Smooth muscle cell (in vitro differentiated cells): ENCODE data around the gene NRAP. TPM values are rescaled to one million over a fixed set of nuclear protein-coding genes. Genes with fewer than 3 reads are reported as not detected.

Experiments
- DNase-seq: peaks from one replicate; lab custom pipeline; 2025; ENCODE audit not compliant: unreplicated experiment; lab: John Stamatoyannopoulos, UW
- H2AFZ ChIP-seq: fragments of 200-600 bp; sonication (generic); 2 replicates; pipeline ENCODE4 v1.6.0; 2016; ENCODE audit warnings: antibody characterized with exemption, low read depth, mild to moderate bottlenecking
- H3F3A ChIP-seq: fragments of 200-600 bp; sonication (generic); 2 replicates; pipeline ENCODE4 v1.6.0; 2017; ENCODE audit warnings: antibody characterized with exemption, low read depth
- H3K27ac ChIP-seq: fragments of 200-600 bp; sonication (generic); 2 replicates; pipeline ENCODE4 v1.5.1; 2016; ENCODE audit warnings: low read depth, mild to moderate bottlenecking
- H3K27me3 ChIP-seq: fragments of 200-600 bp; sonication (generic); 2 replicates; pipeline ENCODE4 v1.6.1; 2016; ENCODE audit warnings: low read depth, mild to moderate bottlenecking
- H3K36me3 ChIP-seq: fragments of 200-600 bp; sonication (generic); 2 replicates; pipeline ENCODE4 v1.5.1; 2016; ENCODE audit warnings: low read depth
- H3K4me1 ChIP-seq: fragments of 200-600 bp; sonication (generic); 2 replicates; pipeline ENCODE4 v1.5.1; 2016; ENCODE audit warnings: low read depth
- H3K4me2 ChIP-seq: fragments of 200-600 bp; sonication (generic); 2 replicates; pipeline ENCODE4 v1.6.0; 2016; ENCODE audit warnings: mild to moderate bottlenecking
- H3K4me3 ChIP-seq: fragments of 200-600 bp; sonication (generic); 2 replicates; pipeline ENCODE4 v1.5.1; 2016; ENCODE audit warnings: mild to moderate bottlenecking
- H3K79me2 ChIP-seq: fragments of 200-600 bp; sonication (generic); 2 replicates; pipeline ENCODE4 v1.6.0; 2016; ENCODE audit warnings: low read depth, mild to moderate bottlenecking
- H3K9ac ChIP-seq: fragments of 200-600 bp; sonication (generic); 2 replicates; pipeline ENCODE4 v1.6.0; 2016; ENCODE audit warnings: low read depth
- H3K9me3 ChIP-seq: fragments of 200-600 bp; sonication (generic); replicated peaks from 2 replicates; pipeline ENCODE4 v1.5.1; 2016; ENCODE audit warnings: low read depth
- H4K20me1 ChIP-seq: fragments of 200-600 bp; sonication (generic); 2 replicates; pipeline ENCODE4 v1.6.0; 2016; ENCODE audit warnings: low read depth
- CTCF ChIP-seq: fragments of 200-600 bp; sonication (generic); IDR thresholded peaks from 2 replicates; pipeline ENCODE4 v1.5.1; 2017; ENCODE audit warnings: borderline replicate concordance, mild to moderate bottlenecking, antibody characterized with exemption; ENCODE audit not compliant: insufficient read depth, poor library complexity, severe bottlenecking
- WGBS: methylation state at CpG from one replicate; pipeline ENCODE4 v1.1.7; 2016; ENCODE audit warnings: low lambda C conversion rate; 5-methylcytosine and 5-hydroxymethylcytosine counted together
- polyA plus RNA-seq: library from polyadenylated mRNA; unstranded; fragments of >200 nt; fragmentation: Nextera tagmentation; extraction: Ambion mirVana; gene quantifications from 2 replicates; pipeline ENCODE4 v1.2.1, GENCODE V29; 2016
- total RNA-seq: library from RNA; depleted of rRNA; stranded (reverse); fragments of >200 nt; gene quantifications from 2 replicates; pipeline ENCODE4 v1.2.3, GENCODE V29; 2014

NRAP gene
- total and polyA plus RNA-seq, 2 experiments from 2014 or later, result not detected

GRCh38 chr10:113706623-113707022 is 42.8 kb upstream of the NRAP start:
- H3F3A ChIP-seq, result peaks cover 19% of the 10 kb centered on the region
- WGBS, result 77% methylated on average over 5 of the region's 5 CpGs
- peaks cover 48% of the 10 kb centered on the region for H4K20me1 ChIP-seq
- H3K36me3 ChIP-seq, result no peaks in the 10 kb centered on the region
- H3K4me3 ChIP-seq, result no peak overlapping the region
- no peaks in the 10 kb centered on the region for H3K79me2 ChIP-seq
- no peak overlapping the region for H2AFZ ChIP-seq
- H3K27ac ChIP-seq, result no peak overlapping the region
- H3K4me1 ChIP-seq, result peaks cover 20% of the 10 kb centered on the region
- H3K9me3 ChIP-seq, result no peaks in the 10 kb centered on the region
- no peak overlapping the region for H3K4me2 ChIP-seq
- no peak for DNase-seq
- no peak overlapping the region for H3K9ac ChIP-seq
- H3K27me3 ChIP-seq, result no peaks in the 10 kb centered on the region
- no peak for TF ChIP-seq CTCF

GRCh38 chr10:113705344-113705652 is 41.5 kb upstream of the NRAP start:
- Histone ChIP-seq H3F3A (peaks cover 15% of the 10 kb centered on the region), H3K4me3 (no peak overlapping the region), H3K4me1 (peaks cover 7% of the 10 kb centered on the region), H3K79me2 (no peaks in the 10 kb centered on the region), H3K27ac (no peak overlapping the region), H2AFZ (no peak overlapping the region), H3K9me3 (no peaks in the 10 kb centered on the region), H4K20me1 (peaks cover 35% of the 10 kb centered on the region), H3K27me3 (no peaks in the 10 kb centered on the region), H3K4me2 (no peak overlapping the region), H3K9ac (no peak overlapping the region), H3K36me3 (no peaks in the 10 kb centered on the region)
- no peak for DNase-seq
- no peak for TF ChIP-seq CTCF

GRCh38 chr10:113704637-113705343 is 40.9 kb upstream of the NRAP start:
- no peak overlapping the region for H3K4me3 ChIP-seq
- 47% methylated on average over 6 of the region's 6 CpGs for WGBS

More at GRCh38 chr10:113704637-113705343, 40.9 kb upstream of the NRAP start:
- no peak overlapping the region for H2AFZ ChIP-seq
- peaks cover 30% of the 10 kb centered on the region for H4K20me1 ChIP-seq
- no peak overlapping the region for H3K27ac ChIP-seq
- no peaks in the 10 kb centered on the region for H3K36me3 ChIP-seq
- H3K4me2 ChIP-seq, result no peak overlapping the region
- H3K79me2 ChIP-seq, result no peaks in the 10 kb centered on the region
- H3K4me1 ChIP-seq, result peaks cover 3% of the 10 kb centered on the region
- no peak overlapping the region for H3K9ac ChIP-seq
- DNase-seq, result no peak
- TF ChIP-seq CTCF, result peak; percentile 79
- H3K27me3 ChIP-seq, result no peaks in the 10 kb centered on the region
- peaks cover 10% of the 10 kb centered on the region for H3F3A ChIP-seq
- no peaks in the 10 kb centered on the region for H3K9me3 ChIP-seq
